Panc1 (cell line): Measurements from ENCODE around the gene C1QA. TPM values are rescaled to one million over a fixed set of nuclear protein-coding genes. Genes with fewer than 3 reads are reported as not detected.

ENCODE experiments used
- ATAC-seq: fragments of 200-7000 bp; cut with Tn5 transposase; 2 replicates; pipeline ENCODE4 v1.9.1; 2020; ENCODE audit warnings: mild to moderate bottlenecking, moderate library complexity
- BruUV-seq: library from RNA; stranded (reverse); fragments of 400-500 nt; replicated peaks from 2 replicates; lab custom pipeline; 2021; lab: Mats Ljungman, UMichigan
- CTCF ChIA-PET: fragments of 300-600 bp; sonication (Branson Sonifier 250); formaldehyde crosslinking; loops from one replicate; lab custom pipeline; 2022; ENCODE audit warnings: antibody characterized with exemption; lab: Charles Lee
- POLR2A ChIA-PET: fragments of 300-600 bp; sonication (Branson Sonifier 250); formaldehyde crosslinking; loops from one replicate; lab custom pipeline; 2022; ENCODE audit warnings: antibody characterized with exemption; lab: Charles Lee
- DNase-seq: peaks from one replicate; pipeline ENCODE4 v3.0.0-alpha.2; 2010; ENCODE audit warnings: low read depth, low spot score
- H3K27ac ChIP-seq: 2 replicates; pipeline ENCODE4 v1.5.1; 2011; ENCODE audit warnings: mild to moderate bottlenecking, low read length, inconsistent platforms
- H3K27me3 ChIP-seq: fragments of 200-500 bp; sonication (Bioruptor generic); 2 replicates; pipeline ENCODE4 v1.6.0; 2014; ENCODE audit warnings: low read length, inconsistent platforms; ENCODE audit not compliant: control insufficient read depth, insufficient read depth
- H3K36me3 ChIP-seq: fragments of 200-500 bp; sonication (Bioruptor generic); 2 replicates; pipeline ENCODE4 v1.5.1; 2014; ENCODE audit warnings: inconsistent platforms, mild to moderate bottlenecking, low read length, moderate library complexity; ENCODE audit not compliant: control insufficient read depth, insufficient read depth
- H3K4me1 ChIP-seq: 2 replicates; pipeline ENCODE4 v1.5.1; 2011; ENCODE audit warnings: inconsistent platforms, mild to moderate bottlenecking, low read length, moderate library complexity; ENCODE audit not compliant: control insufficient read depth, insufficient read depth
- H3K4me3 ChIP-seq, 2 experiments: 2 replicates each; pipeline ENCODE4 v1.5.1; 2011 to 2012; ENCODE audit warnings: low read depth in 2 of 2, low read length in 2 of 2, mild to moderate bottlenecking in 2 of 2, inconsistent platforms in 1 of 2, moderate library complexity in 1 of 2
- H3K9me3 ChIP-seq: fragments of 200-500 bp; sonication (Bioruptor generic); 2 replicates; pipeline ENCODE4 v1.5.1; 2014; ENCODE audit warnings: low read depth, mild to moderate bottlenecking, inconsistent platforms, low read length, moderate library complexity; ENCODE audit not compliant: control insufficient read depth, insufficient read depth
- POLR2AphosphoS5 ChIP-seq: IDR thresholded peaks from 2 replicates; pipeline ENCODE4 v1.6.1; 2012; ENCODE audit warnings: mild to moderate bottlenecking, low read depth, low read length, moderate library complexity
- REST ChIP-seq, 2 experiments: IDR thresholded peaks; 2 replicates each; pipeline ENCODE4 v1.6.1; 2011 to 2012; ENCODE audit warnings: low read depth in 2 of 2, control low read depth in 1 of 2, low read length in 1 of 2, mild to moderate bottlenecking in 1 of 2, moderate library complexity in 1 of 2; ENCODE audit not compliant: insufficient read depth in 1 of 2
- SIN3A ChIP-seq: IDR thresholded peaks from 2 replicates; pipeline ENCODE4 v1.6.1; 2012; ENCODE audit warnings: low read depth, mild to moderate bottlenecking, low read length, moderate library complexity, borderline replicate concordance; ENCODE audit not compliant: insufficient read depth
- TCF7L2 ChIP-seq: IDR thresholded peaks from 2 replicates; pipeline ENCODE4 v1.6.1; 2011; ENCODE audit warnings: mild to moderate bottlenecking, low read depth, low read length, inconsistent platforms
- in situ Hi-C: cut with HindIII; loops from 2 replicates; pipeline ENCODE4 v1.10.0; 2016; ENCODE audit warnings: low sequenced_read_pairs, low pct_unique_long_range_greater_than_20kb
- intact Hi-C: fragments of 100-400 bp; cut with micrococcal nuclease; formaldehyde crosslinking; loops from one replicate; pipeline ENCODE4 v1.10.0; 2022; ENCODE audit not compliant: unreplicated experiment
- total RNA-seq: library from RNA; stranded (reverse); gene quantifications from one replicate; pipeline ENCODE4 v1.2.1, GENCODE V29; 2021; ENCODE audit not compliant: unreplicated experiment
- TF ChIP-seq, protein P1 (sequence below): fragments of 450-650 bp; IDR thresholded peaks from 2 replicates; pipeline ENCODE4 v1.5.1; 2017; ENCODE audit warnings: mild to moderate bottlenecking

Gene C1QA
- total RNA-seq, 1 experiment from 2014 or later: 0.41 TPM

GRCh38 chr1:22613572-22613918 is 22.9 kb upstream of the C1QA start:
- CTCF ChIA-PET: no interaction called here
- Histone ChIP-seq H3K4me3 (no peak overlapping the region), H3K9me3 (no peaks in the 10 kb centered on the region), H3K4me1 (no peaks in the 10 kb centered on the region), H3K36me3 (no peaks in the 10 kb centered on the region), H3K27ac (no peak overlapping the region), H3K27me3 (peaks cover 16% of the 10 kb centered on the region)
- no peak for ATAC-seq
- intact Hi-C loops (no loop called here), in situ Hi-C loops (no loop called here)
- BruUV-seq: no TSS peak
- no peak for DNase-seq
- POLR2A ChIA-PET: no interaction called here
- TF ChIP-seq REST (IDR thresholded peaks at IDR 0.05; ENCODE audit: insufficient read depth in 1 of 2, low read depth in 2 of 2, low read length in 1 of 2) (no peak), SIN3A (no peak), TCF7L2 (no peak), POLR2AphosphoS5 (no peak)
- TF ChIP-seq, protein P1, sequence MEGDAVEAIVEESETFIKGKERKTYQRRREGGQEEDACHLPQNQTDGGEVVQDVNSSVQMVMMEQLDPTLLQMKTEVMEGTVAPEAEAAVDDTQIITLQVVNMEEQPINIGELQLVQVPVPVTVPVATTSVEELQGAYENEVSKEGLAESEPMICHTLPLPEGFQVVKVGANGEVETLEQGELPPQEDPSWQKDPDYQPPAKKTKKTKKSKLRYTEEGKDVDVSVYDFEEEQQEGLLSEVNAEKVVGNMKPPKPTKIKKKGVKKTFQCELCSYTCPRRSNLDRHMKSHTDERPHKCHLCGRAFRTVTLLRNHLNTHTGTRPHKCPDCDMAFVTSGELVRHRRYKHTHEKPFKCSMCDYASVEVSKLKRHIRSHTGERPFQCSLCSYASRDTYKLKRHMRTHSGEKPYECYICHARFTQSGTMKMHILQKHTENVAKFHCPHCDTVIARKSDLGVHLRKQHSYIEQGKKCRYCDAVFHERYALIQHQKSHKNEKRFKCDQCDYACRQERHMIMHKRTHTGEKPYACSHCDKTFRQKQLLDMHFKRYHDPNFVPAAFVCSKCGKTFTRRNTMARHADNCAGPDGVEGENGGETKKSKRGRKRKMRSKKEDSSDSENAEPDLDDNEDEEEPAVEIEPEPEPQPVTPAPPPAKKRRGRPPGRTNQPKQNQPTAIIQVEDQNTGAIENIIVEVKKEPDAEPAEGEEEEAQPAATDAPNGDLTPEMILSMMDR: no peak

DNA sequence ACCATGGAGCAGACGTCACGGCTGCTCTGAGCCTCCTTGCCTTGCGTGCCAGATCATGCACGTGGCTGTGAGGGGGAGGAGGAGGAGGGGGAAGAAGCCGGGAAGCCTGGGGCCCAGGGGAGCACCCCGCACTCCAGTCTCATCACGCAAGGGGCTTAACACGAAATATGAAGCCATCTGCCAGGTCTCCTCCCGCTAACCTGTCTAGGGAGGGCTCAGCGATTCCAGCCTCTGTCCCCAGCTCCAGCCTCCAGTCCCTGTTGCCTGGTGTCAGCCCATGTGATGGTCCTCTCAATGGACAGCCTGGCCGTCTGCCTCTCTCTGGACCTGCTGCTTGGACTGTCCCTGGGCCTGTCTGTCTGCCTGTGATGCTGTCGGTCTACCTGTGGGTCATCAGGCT is 22.5 kb upstream of the C1QA start:
- CTCF ChIA-PET: no interaction called here

More for the DNA sequence above, 22.5 kb upstream of the C1QA start:
- intact Hi-C loops: no loop called here
- ATAC-seq: no peak
- TF ChIP-seq POLR2AphosphoS5 (no peak), TCF7L2 (no peak), SIN3A (no peak), REST (IDR thresholded peaks at IDR 0.05; ENCODE audit: insufficient read depth in 1 of 2, low read depth in 2 of 2, low read length in 1 of 2) (no peak)
- TF ChIP-seq, protein P1: no peak
- Histone ChIP-seq H3K36me3 (no peaks in the 10 kb centered on the region), H3K4me3 (no peak overlapping the region), H3K4me1 (no peaks in the 10 kb centered on the region), H3K27me3 (peaks cover 16% of the 10 kb centered on the region), H3K27ac (no peak overlapping the region), H3K9me3 (no peaks in the 10 kb centered on the region)
- POLR2A ChIA-PET: no interaction called here
- BruUV-seq: no TSS peak
- in situ Hi-C loops: no loop called here
- no peak for DNase-seq
